GM19351 (cell line): Measurements from ENCODE around the gene PSMA3.

Experiments
- ATAC-seq: cut with Tn5 transposase; IDR thresholded peaks from one replicate; pipeline ENCODE4 v1.9.1; 2021; ENCODE audit warnings: mild to moderate bottlenecking, moderate library complexity; ENCODE audit not compliant: unreplicated experiment

The PSMA3 gene

GRCh38 chr14:58298477-58299400, 54.1 kb downstream of the PSMA3 start, which contains the start of gene ARID4A:
ARID4A (plus strand) TSS chr14:58298555; CDS start chr14:58299855, 1,300 bp downstream.
- peak; percentile 14 for ATAC-seq

- no peak for ATAC-seq
Observed at GRCh38 chr14:58299401-58300330, 55.0 kb downstream of the PSMA3 start.

- ATAC-seq: no peak
Observed at GRCh38 chr14:58301416-58301815, 56.8 kb downstream of the PSMA3 start.

- ATAC-seq: no peak
Observed at GRCh38 chr14:58305730-58306129, 61.1 kb downstream of the PSMA3 start.

- ATAC-seq: no peak
Observed at GRCh38 chr14:58307597-58308316, 63.1 kb downstream of the PSMA3 start.

- no peak for ATAC-seq
Observed at GRCh38 chr14:58309086-58309485, 64.4 kb downstream of the PSMA3 start.

GRCh38 chr14:58313699-58314098, 69.1 kb downstream of the PSMA3 start:
- no peak for ATAC-seq

- no peak for ATAC-seq
Observed at GRCh38 chr14:58315606-58316005, 71.0 kb downstream of the PSMA3 start.
